Measurements from ENCODE around the gene NEK5.

DNA sequence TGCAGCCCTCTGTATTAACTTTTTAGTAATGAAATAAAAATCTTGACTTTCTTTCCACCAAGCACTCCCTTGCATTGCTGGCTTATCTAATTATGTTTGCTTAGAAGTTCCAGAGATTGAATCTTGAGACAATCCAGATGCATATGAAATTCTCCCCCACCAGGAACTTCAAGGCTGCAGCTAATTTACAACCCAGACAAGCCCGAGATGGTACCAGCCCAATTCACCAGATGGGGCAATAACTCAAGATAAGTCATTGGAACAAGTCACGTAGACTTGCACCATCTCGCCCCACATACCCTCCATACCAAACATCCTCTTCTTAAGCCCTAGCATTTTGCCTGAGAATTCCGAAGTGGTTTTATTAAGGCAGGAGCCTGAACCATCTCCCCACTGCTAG is 75.4 kb downstream of the NEK5 start:
- TF ChIP-seq, protein P1, sequence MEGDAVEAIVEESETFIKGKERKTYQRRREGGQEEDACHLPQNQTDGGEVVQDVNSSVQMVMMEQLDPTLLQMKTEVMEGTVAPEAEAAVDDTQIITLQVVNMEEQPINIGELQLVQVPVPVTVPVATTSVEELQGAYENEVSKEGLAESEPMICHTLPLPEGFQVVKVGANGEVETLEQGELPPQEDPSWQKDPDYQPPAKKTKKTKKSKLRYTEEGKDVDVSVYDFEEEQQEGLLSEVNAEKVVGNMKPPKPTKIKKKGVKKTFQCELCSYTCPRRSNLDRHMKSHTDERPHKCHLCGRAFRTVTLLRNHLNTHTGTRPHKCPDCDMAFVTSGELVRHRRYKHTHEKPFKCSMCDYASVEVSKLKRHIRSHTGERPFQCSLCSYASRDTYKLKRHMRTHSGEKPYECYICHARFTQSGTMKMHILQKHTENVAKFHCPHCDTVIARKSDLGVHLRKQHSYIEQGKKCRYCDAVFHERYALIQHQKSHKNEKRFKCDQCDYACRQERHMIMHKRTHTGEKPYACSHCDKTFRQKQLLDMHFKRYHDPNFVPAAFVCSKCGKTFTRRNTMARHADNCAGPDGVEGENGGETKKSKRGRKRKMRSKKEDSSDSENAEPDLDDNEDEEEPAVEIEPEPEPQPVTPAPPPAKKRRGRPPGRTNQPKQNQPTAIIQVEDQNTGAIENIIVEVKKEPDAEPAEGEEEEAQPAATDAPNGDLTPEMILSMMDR (IDR thresholded peaks at IDR 0.05) = no peak
- no peak for TF ChIP-seq EZH2 (IDR thresholded peaks at IDR 0.05)
